Placental pericyte (primary cell): ENCODE data around the gene BSPRY. TPM values are rescaled to one million over a fixed set of nuclear protein-coding genes. Genes with fewer than 3 reads are reported as not detected.

Source experiments
- total RNA-seq: library from RNA; depleted of rRNA; stranded (reverse); fragments of >200 nt; gene quantifications from 2 replicates; pipeline ENCODE4 v1.2.3, GENCODE V29; 2012

Gene BSPRY
- not detected in 2 replicates for total RNA-seq

DNA sequence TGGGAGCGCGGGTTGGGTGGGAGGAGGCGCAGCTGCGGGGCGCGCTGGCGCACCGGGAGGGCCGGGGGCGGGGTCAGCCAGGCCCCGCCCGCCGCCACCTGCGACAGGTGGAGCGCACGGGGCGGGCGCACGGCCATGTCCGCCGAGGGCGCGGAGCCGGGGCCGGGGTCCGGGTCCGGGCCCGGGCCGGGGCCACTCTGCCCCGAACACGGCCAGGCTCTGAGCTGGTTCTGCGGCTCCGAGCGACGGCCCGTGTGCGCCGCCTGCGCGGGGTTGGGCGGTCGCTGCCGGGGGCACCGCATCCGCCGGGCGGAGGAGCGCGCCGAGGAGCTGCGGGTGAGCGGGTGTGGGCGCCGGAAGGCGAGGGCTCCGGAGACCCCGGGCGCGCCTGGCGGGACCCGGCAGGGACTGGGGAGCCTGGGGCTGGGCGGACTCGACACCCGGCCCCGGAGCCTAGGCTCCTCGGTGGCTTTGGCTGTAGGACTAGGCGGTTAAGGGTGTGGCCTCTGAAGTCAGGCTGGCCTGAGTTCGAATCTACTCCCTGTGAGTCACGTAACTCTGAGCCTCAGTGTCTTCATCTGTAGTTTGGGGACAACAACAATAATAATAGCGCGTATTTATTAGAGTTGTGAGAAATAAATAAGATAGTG, at the start of gene BSPRY:
Gene BSPRY, plus strand, starts transcription at position 97 of the 650 bp plus-strand sequence. Its CDS starts 39 bp downstream, at position 136.

GRCh38 chr9:113302792-113303418, 46.4 kb upstream of the BSPRY start, which contains the start of gene RNF183:
Gene RNF183 (minus strand): TSS chr9:113303376. CDS start chr9:113298184, 5,192 bp downstream.

GRCh38 chr9:113340011-113340699, 9.2 kb upstream of the BSPRY start, which contains the start of gene WDR31:
Gene WDR31 (minus strand): TSS chr9:113340275. CDS start chr9:113332022, 8,253 bp downstream.

GRCh38 chr9:113376634-113377567, 27.6 kb downstream of the BSPRY start, which contains the start of gene HDHD3:
Gene HDHD3 (minus strand): TSS chr9:113376986. CDS start chr9:113374354, 2,632 bp downstream.

GRCh38 chr9:113401027-113401792, 51.9 kb downstream of the BSPRY start, which contains the start of gene ALAD:
Gene ALAD (minus strand): TSS chr9:113401284. CDS start chr9:113393559, 7,725 bp downstream.

GRCh38 chr9:113410207-113410864, 61.0 kb downstream of the BSPRY start, which contains the start of the genes C9orf43 and POLE3:
Gene C9orf43 (plus strand): TSS chr9:113410747. CDS start chr9:113413494, 2,747 bp downstream.
Gene POLE3 (minus strand): TSS chr9:113410675. CDS start chr9:113410293, 382 bp downstream.

Other genes with a start within 250 kb of the BSPRY start
- gene SLC31A2, start 198.5 kb upstream of the BSPRY start, total RNA-seq = 14.6 and 24.3 TPM in 2 replicates
- 25.4 and 35.5 TPM in 2 replicates for gene FKBP15, start 128.3 kb upstream of the BSPRY start, total RNA-seq
- 44.2 and 102 TPM in 2 replicates for gene SLC31A1, start 128.0 kb upstream of the BSPRY start, total RNA-seq
- 14.4 and 24.8 TPM in 2 replicates for gene CDC26, start 74.0 kb upstream of the BSPRY start, total RNA-seq
- 22.8 and 50.7 TPM in 2 replicates for gene PRPF4, start 73.9 kb upstream of the BSPRY start, total RNA-seq
- gene RNF183, start 46.2 kb upstream of the BSPRY start, total RNA-seq = not detected in 2 replicates
- gene WDR31, start 9.3 kb upstream of the BSPRY start, total RNA-seq = 0.43 and 1.3 TPM in 2 replicates
- gene HDHD3, start 27.4 kb downstream of the BSPRY start, total RNA-seq = 5.7 and 7.0 TPM in 2 replicates
- gene ALAD, start 51.7 kb downstream of the BSPRY start, total RNA-seq = 12.3 and 16.8 TPM in 2 replicates
- gene POLE3, start 61.1 kb downstream of the BSPRY start, total RNA-seq = 23.0 and 73.6 TPM in 2 replicates
- gene C9orf43, start 61.2 kb downstream of the BSPRY start, total RNA-seq = 0.43 and 0.66 TPM in 2 replicates
- gene RGS3, start 114.2 kb downstream of the BSPRY start, total RNA-seq = 39.4 and 60.3 TPM in 2 replicates